SK-N-SH treated with all-trans-retinoic acid at 6 μM for 48 hours (cell line): ENCODE measurements around the gene SYNGAP1.

Experiments used
- ARNTL ChIP-seq: fragments of 450-650 bp; formaldehyde crosslinking; IDR thresholded peaks from 2 replicates; pipeline ENCODE4 v1.5.0; 2020; ENCODE audit warnings: low read depth, mild to moderate bottlenecking, moderate library complexity, borderline replicate concordance
- GLIS3 ChIP-seq: fragments of 250-450 bp; sonication (Bioruptor Pico); IDR thresholded peaks from 2 replicates; pipeline ENCODE4 v1.5.0; 2020; ENCODE audit warnings: mild to moderate bottlenecking, moderate library complexity
- ISL1 ChIP-seq: fragments of 250-450 bp; sonication (Bioruptor Pico); IDR thresholded peaks from 2 replicates; pipeline ENCODE4 v2.1.2; 2022; ENCODE audit warnings: mild to moderate bottlenecking, moderate library complexity
- RARB ChIP-seq: fragments of 250-450 bp; sonication (Bioruptor Pico); IDR thresholded peaks from 2 replicates; pipeline ENCODE4 v1.8.0; 2021; ENCODE audit warnings: mild to moderate bottlenecking, moderate library complexity
- ZFP3 ChIP-seq: fragments of 250-450 bp; sonication (Bioruptor Pico); IDR thresholded peaks from 2 replicates; pipeline ENCODE4 v1.5.0; 2020; ENCODE audit warnings: mild to moderate bottlenecking, moderate library complexity
- TF ChIP-seq, protein P1 (sequence below): fragments of 250-450 bp; sonication (Bioruptor Pico); IDR thresholded peaks from 2 replicates; pipeline ENCODE4 v1.8.0; 2020; ENCODE audit warnings: mild to moderate bottlenecking, moderate library complexity, borderline replicate concordance
- TF ChIP-seq, protein P2 (sequence below): fragments of 250-450 bp; sonication (Bioruptor Pico); IDR thresholded peaks from 2 replicates; pipeline ENCODE4 v1.5.1; 2020; ENCODE audit warnings: low read depth, mild to moderate bottlenecking, moderate library complexity

DNA sequence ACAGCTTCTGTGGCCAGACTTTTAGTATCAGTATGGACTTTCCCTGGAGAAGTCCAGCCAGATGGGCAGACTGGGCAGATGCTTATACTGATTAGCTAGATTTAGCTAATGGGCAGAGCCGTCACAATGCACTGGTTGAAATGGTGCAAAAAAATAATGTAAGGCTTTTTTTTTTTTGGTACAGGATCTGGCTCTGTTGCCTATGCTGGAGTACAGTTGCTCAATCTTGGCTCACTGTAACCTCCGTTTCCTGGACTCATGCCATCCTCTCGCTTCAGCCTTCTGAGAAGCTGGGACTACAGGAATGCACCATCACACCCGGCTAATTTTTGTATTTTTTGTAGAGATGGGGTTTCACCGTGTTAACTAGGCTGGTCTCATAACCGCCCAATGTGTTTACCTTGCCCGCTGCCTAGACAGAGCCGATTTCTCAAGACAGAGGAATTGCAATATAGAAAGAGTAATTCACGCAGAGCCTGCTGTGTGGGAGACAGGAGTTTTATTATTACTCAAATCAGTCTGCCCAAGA lies 44.7 kb upstream of the SYNGAP1 start:
- TF ChIP-seq GLIS3 = no peak
- TF ChIP-seq, protein P1, sequence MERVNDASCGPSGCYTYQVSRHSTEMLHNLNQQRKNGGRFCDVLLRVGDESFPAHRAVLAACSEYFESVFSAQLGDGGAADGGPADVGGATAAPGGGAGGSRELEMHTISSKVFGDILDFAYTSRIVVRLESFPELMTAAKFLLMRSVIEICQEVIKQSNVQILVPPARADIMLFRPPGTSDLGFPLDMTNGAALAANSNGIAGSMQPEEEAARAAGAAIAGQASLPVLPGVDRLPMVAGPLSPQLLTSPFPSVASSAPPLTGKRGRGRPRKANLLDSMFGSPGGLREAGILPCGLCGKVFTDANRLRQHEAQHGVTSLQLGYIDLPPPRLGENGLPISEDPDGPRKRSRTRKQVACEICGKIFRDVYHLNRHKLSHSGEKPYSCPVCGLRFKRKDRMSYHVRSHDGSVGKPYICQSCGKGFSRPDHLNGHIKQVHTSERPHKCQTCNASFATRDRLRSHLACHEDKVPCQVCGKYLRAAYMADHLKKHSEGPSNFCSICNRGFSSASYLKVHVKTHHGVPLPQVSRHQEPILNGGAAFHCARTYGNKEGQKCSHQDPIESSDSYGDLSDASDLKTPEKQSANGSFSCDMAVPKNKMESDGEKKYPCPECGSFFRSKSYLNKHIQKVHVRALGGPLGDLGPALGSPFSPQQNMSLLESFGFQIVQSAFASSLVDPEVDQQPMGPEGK = no peak
- TF ChIP-seq, protein P2, sequence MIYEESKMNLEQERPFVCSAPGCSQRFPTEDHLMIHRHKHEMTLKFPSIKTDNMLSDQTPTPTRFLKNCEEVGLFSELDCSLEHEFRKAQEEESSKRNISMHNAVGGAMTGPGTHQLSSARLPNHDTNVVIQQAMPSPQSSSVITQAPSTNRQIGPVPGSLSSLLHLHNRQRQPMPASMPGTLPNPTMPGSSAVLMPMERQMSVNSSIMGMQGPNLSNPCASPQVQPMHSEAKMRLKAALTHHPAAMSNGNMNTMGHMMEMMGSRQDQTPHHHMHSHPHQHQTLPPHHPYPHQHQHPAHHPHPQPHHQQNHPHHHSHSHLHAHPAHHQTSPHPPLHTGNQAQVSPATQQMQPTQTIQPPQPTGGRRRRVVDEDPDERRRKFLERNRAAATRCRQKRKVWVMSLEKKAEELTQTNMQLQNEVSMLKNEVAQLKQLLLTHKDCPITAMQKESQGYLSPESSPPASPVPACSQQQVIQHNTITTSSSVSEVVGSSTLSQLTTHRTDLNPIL = no peak
- TF ChIP-seq ARNTL (CRISPR knock-in tag) = no peak
- TF ChIP-seq RARB = no peak
- TF ChIP-seq ZFP3 (CRISPR knock-in tag) = no peak
- TF ChIP-seq ISL1 = no peak
